NCI-H2196 treated with DMSO at 0.1 percent for 48 hours (cell line): ENCODE measurements around the gene PIGX.
"Not testable (repeated sequence)": the region's sequence is repeated elsewhere in the genome, so short reads cannot be mapped to it uniquely, and the experiment has no call there.

ENCODE experiments used
- DNase-seq: peaks from one replicate; lab custom pipeline; 2025; ENCODE audit not compliant: unreplicated experiment; lab: John Stamatoyannopoulos, UW

Gene PIGX

DNA sequence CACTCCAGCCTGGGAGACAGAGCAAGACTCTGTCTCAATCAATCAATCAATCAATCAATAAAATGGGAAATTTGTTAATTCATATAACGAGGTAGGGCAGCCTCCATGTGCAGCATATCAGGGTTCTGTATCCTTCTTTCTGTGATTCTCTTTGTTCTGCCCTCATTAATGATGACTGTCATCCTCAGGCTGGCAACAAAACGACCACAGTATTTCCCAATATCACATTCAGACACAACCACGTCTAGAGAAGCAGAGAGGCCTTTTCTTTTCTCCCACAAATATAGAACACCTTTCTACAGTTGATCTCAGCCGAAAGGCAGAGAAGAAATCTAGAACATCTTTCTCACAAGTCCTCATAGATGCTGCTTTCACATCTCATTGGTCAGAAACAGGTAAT is 11.4 kb upstream of the PIGX start:
- no peak for DNase-seq

DNA sequence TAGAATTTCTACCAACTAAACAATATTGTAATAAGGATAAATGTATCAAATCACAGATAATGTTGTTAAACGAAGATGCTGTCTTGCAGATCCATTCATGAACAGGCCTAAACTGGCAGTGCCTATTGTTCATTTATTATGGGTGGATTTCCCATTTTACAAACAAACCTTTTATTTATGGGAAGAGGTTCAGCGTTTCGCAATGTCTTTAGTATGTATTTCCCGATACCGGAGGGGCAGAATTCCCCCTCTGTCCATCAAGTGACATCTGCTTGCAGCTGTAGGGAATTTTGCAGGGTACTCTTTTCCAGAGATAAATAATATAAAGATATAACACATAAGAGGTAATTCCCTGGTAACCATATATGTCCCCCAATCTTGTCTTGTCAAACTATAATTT is 5.8 kb upstream of the PIGX start:
- no peak for DNase-seq

DNA sequence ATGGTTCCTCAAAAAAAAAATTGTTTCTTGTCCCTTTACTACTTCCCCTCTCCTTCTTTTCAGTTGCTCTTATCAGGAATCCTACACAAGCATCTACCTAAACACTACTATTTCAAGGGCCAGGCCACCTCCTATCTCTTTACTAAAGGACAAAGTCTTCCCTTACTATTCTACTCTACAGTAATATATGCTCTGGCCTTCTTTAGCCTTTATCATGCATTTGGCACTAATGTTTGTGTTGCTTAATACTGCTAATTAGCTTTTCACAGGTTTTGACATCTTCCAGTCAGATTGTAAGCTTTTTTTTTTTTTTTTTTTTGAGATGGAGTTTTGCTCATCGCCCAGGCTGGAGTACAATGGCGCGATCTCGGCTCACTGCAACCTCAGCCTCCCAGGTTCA is 5.4 kb upstream of the PIGX start:
- DNase-seq, result no peak

- DNase-seq, result no peak
These were observed 4.6 kb upstream of the PIGX start for GRCh38 chr3:196707566-196707965.

DNA sequence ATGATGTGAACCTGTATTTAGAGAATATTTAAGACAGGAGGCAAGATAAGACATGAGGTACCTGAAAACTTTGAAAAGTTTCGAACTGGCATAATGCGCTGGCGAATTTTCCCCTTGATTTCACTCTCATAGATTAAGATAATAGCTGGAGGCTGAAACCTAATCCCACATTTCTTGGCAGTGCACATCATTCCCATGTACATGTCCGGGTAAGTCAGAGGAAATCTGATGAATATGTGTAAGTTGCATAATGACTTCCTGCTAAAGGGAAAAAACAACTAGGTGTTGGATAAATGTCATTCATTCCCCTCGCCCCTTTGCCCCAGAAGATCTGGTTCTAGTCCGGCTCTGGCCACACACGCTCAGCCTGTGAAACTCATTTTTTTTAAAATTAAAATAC is 3.7 kb upstream of the PIGX start:
- no peak for DNase-seq

DNA sequence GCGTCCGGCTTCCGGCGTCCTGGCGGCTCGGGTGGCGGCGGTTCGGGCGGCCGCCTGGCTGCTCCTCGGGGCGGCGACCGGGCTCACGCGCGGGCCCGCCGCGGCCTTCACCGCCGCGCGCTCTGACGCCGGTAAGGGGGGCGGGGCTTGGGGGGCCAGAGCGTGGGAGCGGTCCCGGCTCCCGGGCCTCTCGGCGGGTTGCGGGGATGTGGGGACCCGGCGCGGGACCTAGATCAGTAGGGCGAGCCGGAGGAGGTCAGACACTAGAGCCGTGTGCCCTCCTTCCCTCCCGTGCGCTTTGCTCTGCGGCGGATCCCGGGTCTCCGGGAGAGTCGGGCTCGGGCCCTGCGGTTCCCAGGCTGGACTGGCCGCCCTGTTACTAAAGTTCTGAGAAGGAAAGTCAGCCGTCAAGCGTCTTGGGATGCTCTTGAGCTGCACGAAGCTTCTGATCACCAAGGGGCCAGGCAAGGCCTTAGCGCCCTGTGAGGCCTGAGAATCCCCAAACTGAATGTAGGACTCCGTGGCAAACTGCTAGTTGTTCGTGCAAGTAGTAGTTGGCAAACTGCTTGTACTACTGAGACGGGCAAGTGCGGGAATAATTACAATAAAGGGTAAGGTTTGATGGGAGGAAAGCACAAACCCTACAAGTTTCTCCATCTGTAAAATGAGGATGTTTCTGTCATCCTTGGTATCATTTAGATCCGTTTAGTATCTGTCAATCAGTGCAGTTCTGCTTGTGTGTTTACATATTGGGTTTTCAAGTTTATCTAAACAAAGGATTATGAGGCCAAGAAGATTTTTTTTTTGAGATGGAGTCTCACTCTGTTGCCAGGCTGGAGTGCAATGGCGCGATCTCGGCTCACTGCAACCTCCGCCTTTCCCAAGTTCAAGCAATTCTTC is 587 bp downstream of the PIGX start:
- DNase-seq, result peak; percentile 62

DNA sequence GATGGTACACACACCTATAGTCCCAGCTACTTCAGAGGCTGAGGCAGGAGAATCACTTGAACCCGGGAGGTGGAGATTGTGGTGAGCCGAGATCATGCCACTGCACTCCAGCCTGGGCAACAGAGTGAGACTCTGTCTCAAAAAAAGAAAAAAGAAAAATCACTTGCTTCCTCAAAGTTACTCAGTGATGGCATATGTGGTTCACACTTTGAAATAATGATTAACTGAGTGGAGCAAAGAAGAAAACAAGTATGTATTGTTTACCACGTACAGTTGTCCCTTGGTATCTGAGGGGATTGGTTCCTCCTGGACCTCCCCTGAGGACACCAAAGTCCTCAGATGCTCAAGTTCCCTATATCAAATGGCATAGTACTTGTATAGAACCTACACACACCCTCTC is 5.0 kb downstream of the PIGX start:
- not testable (repeated sequence) for DNase-seq

DNA sequence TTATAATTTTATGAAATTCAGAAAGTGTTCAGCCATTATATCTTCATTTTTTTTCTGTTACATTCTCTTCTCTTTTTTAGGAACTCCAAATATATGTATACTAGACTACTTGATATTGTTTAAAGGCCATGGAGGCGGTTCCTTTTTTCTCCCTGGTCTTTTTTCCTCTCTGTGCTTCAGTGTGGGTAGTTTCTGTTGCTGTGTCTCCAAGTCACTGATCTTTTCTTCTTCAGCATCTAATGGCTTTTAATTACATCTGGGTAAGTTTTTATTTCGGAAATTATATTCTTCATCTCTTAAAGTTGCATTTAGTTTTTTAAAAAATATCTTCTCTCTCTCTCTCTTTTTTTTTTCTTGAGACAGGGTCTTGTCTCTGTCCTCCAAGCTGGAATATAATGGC is 8.9 kb downstream of the PIGX start:
- no peak for DNase-seq

DNA sequence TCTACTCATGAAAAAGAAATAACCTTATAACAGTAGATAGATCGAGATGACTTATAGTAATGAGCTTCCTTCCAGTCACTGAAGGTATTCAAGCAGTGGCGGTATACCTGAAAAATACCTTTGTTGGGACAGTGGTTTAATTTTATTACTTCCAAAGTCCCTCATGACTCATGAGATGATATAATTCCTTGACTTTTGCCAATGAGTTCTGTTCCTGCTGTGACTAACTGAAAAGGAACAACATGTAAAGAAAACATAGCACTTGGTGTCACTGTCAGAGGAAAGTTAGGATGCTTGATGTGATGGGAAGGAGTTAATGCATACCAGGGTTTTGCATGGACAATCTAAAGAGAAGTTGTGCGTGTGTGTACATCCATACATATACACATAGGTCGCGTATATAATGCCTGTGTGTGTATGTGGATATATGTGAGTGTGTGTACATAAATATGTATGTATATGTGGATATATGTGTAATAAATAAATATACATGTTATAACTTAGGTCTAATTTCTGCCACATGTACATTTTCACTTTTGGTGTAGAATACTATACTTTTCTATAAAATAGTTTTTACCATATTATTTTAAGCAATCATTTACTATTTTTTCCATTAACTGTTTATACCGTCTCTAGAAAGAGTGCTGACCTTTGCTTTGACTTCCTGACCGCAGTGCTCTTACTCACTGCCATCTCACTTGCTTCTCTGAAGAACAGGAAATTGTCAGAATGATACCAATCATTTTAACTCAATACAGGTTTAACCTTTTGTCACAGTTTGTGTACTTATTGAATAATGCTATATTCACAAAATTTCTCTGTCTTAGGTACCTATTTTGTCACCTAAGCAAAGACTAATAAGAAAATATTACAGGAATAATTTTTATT is 14.9 kb downstream of the PIGX start:
- DNase-seq, result no peak

- no peak for DNase-seq
These were observed 23.6 kb downstream of the PIGX start for GRCh38 chr3:196735751-196736150.

DNA sequence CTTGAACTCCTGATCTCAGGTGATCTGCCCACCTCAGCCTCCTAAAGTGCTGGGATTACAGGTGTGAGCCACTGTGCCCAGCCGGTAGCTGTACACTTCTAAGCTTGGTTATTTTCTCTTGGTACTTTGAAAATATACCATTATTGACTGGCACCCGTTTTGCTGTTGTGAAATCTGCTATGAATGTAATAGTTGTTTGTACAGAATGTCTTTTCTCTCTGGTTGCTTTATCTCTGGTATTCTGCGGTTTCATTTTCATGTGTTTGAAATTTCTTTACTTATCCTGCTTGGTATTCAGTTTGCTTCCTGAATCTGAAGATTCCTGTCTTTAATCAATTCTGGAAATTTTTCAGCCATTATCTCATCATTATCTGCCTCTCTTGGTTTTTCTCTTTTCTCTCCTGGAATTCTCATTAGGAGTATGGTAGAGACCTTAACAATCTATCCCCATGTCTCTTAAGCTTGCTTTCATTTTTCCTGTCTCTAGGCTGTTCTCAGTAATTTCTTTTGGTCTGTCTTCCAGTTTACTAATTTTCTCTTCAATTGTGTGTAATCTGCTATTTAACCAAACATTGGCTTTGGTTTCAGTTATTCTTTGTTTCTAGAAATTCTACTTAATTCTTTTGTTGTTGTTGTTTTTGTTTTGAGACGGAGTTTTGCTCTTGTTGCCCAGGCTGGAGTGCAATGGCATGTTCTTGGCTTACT is 24.6 kb downstream of the PIGX start:
- no peak for DNase-seq

DNA sequence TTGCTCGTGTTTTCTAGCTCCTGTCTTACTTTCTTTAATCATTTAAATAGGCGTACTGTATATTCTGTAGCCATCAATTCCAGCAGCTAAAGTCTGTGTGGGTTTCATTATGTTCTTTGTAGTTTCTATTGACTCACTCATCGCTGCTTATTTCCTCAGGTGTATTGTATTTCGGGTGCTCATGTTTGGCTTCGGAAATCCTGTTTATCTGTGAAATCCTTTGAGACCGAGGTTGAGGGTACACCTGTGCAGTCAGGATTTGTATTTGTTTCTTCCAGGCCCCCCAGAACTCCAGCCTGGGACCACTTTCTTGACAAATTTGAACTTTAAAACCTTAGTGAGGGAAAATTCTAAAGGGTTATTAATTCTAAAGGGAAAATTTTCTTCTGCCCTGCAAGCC is 25.5 kb downstream of the PIGX start:
- peak; percentile 62 for DNase-seq

DNA sequence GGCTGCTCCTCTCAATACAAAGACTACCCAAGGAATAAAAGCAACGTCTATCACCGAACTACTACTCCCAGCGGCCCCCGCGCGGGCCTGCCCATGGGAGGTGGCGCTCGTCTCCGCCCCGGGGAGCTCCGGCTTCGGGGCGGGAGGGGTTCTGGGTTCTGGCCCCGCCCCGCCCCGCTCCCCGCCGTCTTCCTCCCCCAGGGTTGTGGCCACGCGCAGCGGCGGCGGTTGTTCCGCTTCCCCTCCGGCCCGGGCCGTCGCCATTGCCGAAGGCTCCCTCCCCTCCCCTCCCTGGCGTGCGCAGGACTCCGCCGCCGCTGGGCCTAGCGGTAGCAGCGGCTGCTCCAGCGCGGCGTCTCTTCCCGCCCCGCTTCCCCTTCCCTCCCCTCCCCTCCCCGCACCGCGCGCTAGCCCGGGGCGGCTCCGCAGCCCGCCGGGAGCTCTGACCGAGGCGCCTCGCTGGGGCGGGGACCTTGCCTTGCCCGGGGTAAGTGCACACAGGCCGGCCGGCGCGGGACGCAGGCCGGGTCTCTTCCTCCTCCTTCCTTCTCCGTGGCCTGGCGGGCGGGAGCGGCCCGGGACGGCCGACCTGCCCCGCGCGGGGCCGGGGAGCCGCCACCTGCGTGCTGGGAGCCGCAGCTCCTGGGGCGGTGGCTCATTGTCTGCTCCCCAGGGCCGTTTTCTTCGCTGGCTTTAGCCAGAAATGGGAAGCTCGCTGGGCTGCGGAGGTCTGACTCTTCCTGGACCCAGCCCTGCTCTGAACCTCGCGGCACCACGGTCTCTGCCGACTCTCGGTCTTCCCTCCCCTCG is 27.7 kb downstream of the PIGX start, which contains the start of gene PAK2:
Gene PAK2 (plus strand): TSS at position 187 of the 810 bp plus-strand sequence. CDS start 42,790 bp downstream, outside the sequence.
- peak; percentile 96 for DNase-seq

- DNase-seq, result no peak
These were observed 28.5 kb downstream of the PIGX start for GRCh38 chr3:196740481-196741248.

DNA sequence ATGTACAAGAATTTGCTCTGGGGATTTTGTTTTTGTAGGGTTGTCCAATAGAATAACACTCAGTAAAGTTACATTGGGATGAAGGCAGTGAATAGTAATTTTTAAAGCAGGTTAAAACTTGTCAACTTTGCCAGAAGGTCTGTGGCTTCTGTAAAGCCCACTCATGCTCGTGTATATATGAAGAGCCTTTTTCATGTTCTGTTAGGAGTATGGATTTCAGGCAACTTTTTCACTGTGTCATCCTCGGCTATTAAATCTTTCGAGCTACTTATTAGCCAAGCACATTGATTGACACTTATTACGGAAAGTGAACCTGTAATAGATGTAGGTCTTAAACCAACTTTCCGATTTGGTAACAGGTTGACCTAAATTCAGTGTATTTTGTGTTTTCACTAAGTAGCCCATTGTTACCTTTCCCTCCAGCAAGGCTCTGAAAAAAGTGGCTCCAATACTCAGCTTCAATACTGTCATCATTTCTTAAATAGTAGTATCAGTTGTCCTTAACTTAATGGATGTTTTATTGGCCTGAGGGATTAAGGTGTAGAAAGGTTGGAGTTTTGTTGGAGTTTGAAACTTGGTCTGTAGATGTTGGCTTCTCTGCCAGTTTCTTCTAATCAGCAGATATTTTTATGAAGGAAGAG is 29.2 kb downstream of the PIGX start:
- DNase-seq, result no peak

DNA sequence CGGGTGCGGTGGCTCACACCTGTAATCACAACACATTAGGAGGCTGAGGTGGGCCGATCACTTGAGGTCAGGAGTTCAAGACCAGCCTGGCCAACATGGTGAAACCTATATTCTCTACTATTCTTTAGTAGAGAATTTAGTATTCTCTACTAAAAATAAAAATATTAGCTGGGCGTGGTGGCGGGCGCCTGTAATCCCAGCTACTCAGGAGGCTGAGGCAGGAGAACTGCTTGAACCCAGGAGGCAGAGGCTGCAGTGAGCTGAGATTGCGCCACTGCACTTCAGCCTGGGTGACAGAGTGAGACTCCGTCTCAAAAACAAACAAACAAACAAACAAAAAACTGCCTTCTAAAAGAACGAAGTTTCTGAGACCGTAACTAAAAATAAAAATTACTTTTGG is 31.4 kb downstream of the PIGX start:
- DNase-seq, result not testable (repeated sequence)

- DNase-seq, result no peak
These were observed 36.9 kb downstream of the PIGX start for GRCh38 chr3:196749125-196749524.

DNA sequence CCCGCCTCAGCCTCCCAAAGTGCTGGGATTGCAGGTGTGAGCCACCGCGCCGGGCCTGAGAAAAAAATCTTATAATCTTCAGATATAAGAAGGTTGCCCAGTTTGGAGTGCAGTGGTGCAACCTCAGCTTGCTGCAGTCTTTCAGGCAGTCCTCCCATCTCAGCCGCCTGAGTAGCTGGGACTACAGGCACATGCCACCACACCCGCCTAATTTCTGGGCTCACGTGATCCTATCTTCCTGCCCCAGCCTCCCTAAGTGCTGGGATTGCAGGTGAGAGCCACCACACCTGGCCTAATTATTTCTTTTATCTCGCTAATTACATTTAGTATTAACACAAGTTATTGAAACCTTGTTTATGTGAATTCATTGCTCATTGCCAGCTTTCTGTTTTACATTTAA is 41.0 kb downstream of the PIGX start:
- DNase-seq, result no peak
